ENCODE data around the gene TOX2. TPM values are rescaled to one million over a fixed set of nuclear protein-coding genes. Genes with fewer than 3 reads are reported as not detected.

The TOX2 gene
- 1 to 10 TPM; 1.2 to 2.8 TPM for total RNA-seq
- 10 to 100 TPM; 15.1 to 15.4 TPM for polyA plus RNA-seq (ENCODE audit: insufficient read length in 2 of 2)
- long read RNA-seq, donor 1, partial matches to known transcripts = 0 of 1 reads
- long read RNA-seq, donor 1, other reads (novel, unspliced or antisense) = 0 of 1 reads
- long read RNA-seq, donor 2 = 0 reads
- long read RNA-seq, donor 3 = 0 reads
- long read RNA-seq, donor 4, transcript TOX2-201 (9 exons, 1,880 nt) = major isoform, 5 of 17 reads
- long read RNA-seq, donor 4, partial matches to known transcripts = 12 of 17 reads
- long read RNA-seq, donor 4, other reads (novel, unspliced or antisense) = 0 of 17 reads

- Histone ChIP-seq H3K4me3 (ENCODE audit: low read depth, low read length) (peak within 1 kb of the TSS; percentile 23), H3K4me1 (ENCODE audit: control insufficient read depth, insufficient read depth, low read length) (peaks cover 29% of the 10 kb centered on the region), H3K27me3 (ENCODE audit: control insufficient read depth, insufficient read depth, low read length) (peaks cover 26% of the 10 kb centered on the region), H3K36me3 (ENCODE audit: control insufficient read depth, insufficient read depth, low read length) (no peaks in the 10 kb centered on the region), H3K27ac (ENCODE audit: low read depth, low read length) (no peak within 1 kb of the TSS), H3K9me3 (ENCODE audit: control insufficient read depth, insufficient read depth, low read length) (peaks cover 4% of the 10 kb centered on the region)
- peak in 2 of 6 donors; percentile 74 to 77 for DNase-seq (ENCODE audit: low read depth in 4 of 6, low spot score in 6 of 6)
- 1% methylated on average over 109 of the region's 111 CpGs for WGBS (ENCODE audit: insufficient coverage)
These were observed at the start of gene TOX2 for GRCh38 chr20:43914311-43915210. TSS of gene TOX2 (plus strand) at chr20:43914852. CDS start at chr20:43914892, 40 bp downstream.

DNA sequence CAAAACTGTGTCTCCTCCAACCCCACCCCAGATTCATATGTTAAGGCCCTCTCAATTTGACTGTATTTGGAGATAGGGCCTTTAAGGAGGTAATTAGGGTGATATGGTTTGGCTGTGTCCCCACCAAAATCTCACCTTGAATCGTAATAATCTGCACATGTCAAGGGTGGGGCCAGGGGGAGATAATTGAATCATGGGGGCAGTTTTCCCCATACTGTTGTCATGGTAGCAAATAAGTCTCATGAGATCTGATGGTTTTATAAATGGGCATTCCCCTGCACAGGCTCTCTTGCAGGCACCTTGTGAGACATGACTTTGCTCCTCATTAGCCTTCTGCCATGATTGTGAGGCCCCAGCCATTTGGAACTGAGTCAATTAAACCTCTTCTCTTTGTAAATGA, 46.6 kb upstream of the TOX2 start:
- H3K9me3 ChIP-seq (ENCODE audit: control insufficient read depth, insufficient read depth, low read length) = no peaks in the 10 kb centered on the region
- DNase-seq (ENCODE audit: low read depth in 4 of 6, low spot score in 6 of 6) = no peak
- WGBS (ENCODE audit: insufficient coverage) = no CpG with 5 or more reads among the region's 1 CpG
- H3K36me3 ChIP-seq (ENCODE audit: control insufficient read depth, insufficient read depth, low read length) = no peaks in the 10 kb centered on the region
- no peaks in the 10 kb centered on the region for H3K4me1 ChIP-seq (ENCODE audit: control insufficient read depth, insufficient read depth, low read length)
- no peaks in the 10 kb centered on the region for H3K27me3 ChIP-seq (ENCODE audit: control insufficient read depth, insufficient read depth, low read length)
- H3K27ac ChIP-seq (ENCODE audit: low read depth, low read length) = no peak overlapping the region
- H3K4me3 ChIP-seq (ENCODE audit: low read depth, low read length) = no peak overlapping the region

GRCh38 chr20:43870484-43870883, 44.2 kb upstream of the TOX2 start:
- H3K36me3 ChIP-seq (ENCODE audit: control insufficient read depth, insufficient read depth, low read length) = no peaks in the 10 kb centered on the region
- H3K4me1 ChIP-seq (ENCODE audit: control insufficient read depth, insufficient read depth, low read length) = no peaks in the 10 kb centered on the region
- DNase-seq (ENCODE audit: low read depth in 4 of 6, low spot score in 6 of 6) = no peak
- H3K27me3 ChIP-seq (ENCODE audit: control insufficient read depth, insufficient read depth, low read length) = no peaks in the 10 kb centered on the region
- H3K4me3 ChIP-seq (ENCODE audit: low read depth, low read length) = no peak overlapping the region
- H3K9me3 ChIP-seq (ENCODE audit: control insufficient read depth, insufficient read depth, low read length) = no peaks in the 10 kb centered on the region
- no peak overlapping the region for H3K27ac ChIP-seq (ENCODE audit: low read depth, low read length)

GRCh38 chr20:43878776-43879175, 35.9 kb upstream of the TOX2 start:
- Histone ChIP-seq H3K36me3 (ENCODE audit: control insufficient read depth, insufficient read depth, low read length) (no peaks in the 10 kb centered on the region), H3K27me3 (ENCODE audit: control insufficient read depth, insufficient read depth, low read length) (no peaks in the 10 kb centered on the region), H3K27ac (ENCODE audit: low read depth, low read length) (no peak overlapping the region), H3K9me3 (ENCODE audit: control insufficient read depth, insufficient read depth, low read length) (no peaks in the 10 kb centered on the region), H3K4me3 (ENCODE audit: low read depth, low read length) (no peak overlapping the region), H3K4me1 (ENCODE audit: control insufficient read depth, insufficient read depth, low read length) (no peaks in the 10 kb centered on the region)
- no CpG with 5 or more reads among the region's 1 CpG for WGBS (ENCODE audit: insufficient coverage)
- no peak for DNase-seq (ENCODE audit: low read depth in 4 of 6, low spot score in 6 of 6)

GRCh38 chr20:43893930-43894329, 20.7 kb upstream of the TOX2 start:
- Histone ChIP-seq H3K27me3 (ENCODE audit: control insufficient read depth, insufficient read depth, low read length) (no peaks in the 10 kb centered on the region), H3K4me1 (ENCODE audit: control insufficient read depth, insufficient read depth, low read length) (no peaks in the 10 kb centered on the region), H3K36me3 (ENCODE audit: control insufficient read depth, insufficient read depth, low read length) (no peaks in the 10 kb centered on the region), H3K27ac (ENCODE audit: low read depth, low read length) (no peak overlapping the region), H3K4me3 (ENCODE audit: low read depth, low read length) (no peak overlapping the region), H3K9me3 (ENCODE audit: control insufficient read depth, insufficient read depth, low read length) (peaks cover 6% of the 10 kb centered on the region)
- 20% methylated on average over 1 of the region's 2 CpGs for WGBS (ENCODE audit: insufficient coverage)
- DNase-seq (ENCODE audit: low read depth in 4 of 6, low spot score in 6 of 6) = no peak

DNA sequence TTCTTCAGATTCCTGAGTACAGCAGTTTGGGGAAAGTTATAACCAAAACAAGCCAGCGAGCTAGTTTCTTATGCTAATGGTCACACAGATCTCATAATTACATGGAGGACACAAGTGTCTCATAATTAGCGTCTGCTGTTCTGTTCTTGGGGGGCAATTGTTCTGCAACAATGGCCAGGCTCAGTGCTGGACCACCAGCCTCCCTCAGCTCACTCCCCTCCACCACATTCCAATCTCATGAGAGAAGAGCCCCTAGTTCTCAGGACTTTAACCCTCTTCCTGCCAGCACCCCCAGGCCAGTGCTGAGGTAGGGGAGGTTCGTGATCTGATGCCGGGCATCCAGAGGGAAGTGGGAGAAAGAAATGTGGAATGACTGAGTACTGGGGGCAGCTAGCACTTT, 20.2 kb upstream of the TOX2 start:
- Histone ChIP-seq H3K9me3 (ENCODE audit: control insufficient read depth, insufficient read depth, low read length) (peaks cover 6% of the 10 kb centered on the region), H3K27me3 (ENCODE audit: control insufficient read depth, insufficient read depth, low read length) (no peaks in the 10 kb centered on the region), H3K27ac (ENCODE audit: low read depth, low read length) (no peak overlapping the region), H3K4me3 (ENCODE audit: low read depth, low read length) (no peak overlapping the region), H3K4me1 (ENCODE audit: control insufficient read depth, insufficient read depth, low read length) (peaks cover 4% of the 10 kb centered on the region), H3K36me3 (ENCODE audit: control insufficient read depth, insufficient read depth, low read length) (no peaks in the 10 kb centered on the region)
- 0% methylated on average over 1 of the region's 4 CpGs for WGBS (ENCODE audit: insufficient coverage)
- DNase-seq (ENCODE audit: low read depth in 4 of 6, low spot score in 6 of 6) = no peak

GRCh38 chr20:43895235-43895634, 19.4 kb upstream of the TOX2 start:
- no peak overlapping the region for H3K4me3 ChIP-seq (ENCODE audit: low read depth, low read length)
- WGBS (ENCODE audit: insufficient coverage) = 100% methylated on average over 1 of the region's 4 CpGs
- no peaks in the 10 kb centered on the region for H3K27me3 ChIP-seq (ENCODE audit: control insufficient read depth, insufficient read depth, low read length)
- peaks cover 6% of the 10 kb centered on the region for H3K4me1 ChIP-seq (ENCODE audit: control insufficient read depth, insufficient read depth, low read length)
- no peak for DNase-seq (ENCODE audit: low read depth in 4 of 6, low spot score in 6 of 6)
- no peak overlapping the region for H3K27ac ChIP-seq (ENCODE audit: low read depth, low read length)
- peaks cover 2% of the 10 kb centered on the region for H3K9me3 ChIP-seq (ENCODE audit: control insufficient read depth, insufficient read depth, low read length)
- H3K36me3 ChIP-seq (ENCODE audit: control insufficient read depth, insufficient read depth, low read length) = no peaks in the 10 kb centered on the region

DNA sequence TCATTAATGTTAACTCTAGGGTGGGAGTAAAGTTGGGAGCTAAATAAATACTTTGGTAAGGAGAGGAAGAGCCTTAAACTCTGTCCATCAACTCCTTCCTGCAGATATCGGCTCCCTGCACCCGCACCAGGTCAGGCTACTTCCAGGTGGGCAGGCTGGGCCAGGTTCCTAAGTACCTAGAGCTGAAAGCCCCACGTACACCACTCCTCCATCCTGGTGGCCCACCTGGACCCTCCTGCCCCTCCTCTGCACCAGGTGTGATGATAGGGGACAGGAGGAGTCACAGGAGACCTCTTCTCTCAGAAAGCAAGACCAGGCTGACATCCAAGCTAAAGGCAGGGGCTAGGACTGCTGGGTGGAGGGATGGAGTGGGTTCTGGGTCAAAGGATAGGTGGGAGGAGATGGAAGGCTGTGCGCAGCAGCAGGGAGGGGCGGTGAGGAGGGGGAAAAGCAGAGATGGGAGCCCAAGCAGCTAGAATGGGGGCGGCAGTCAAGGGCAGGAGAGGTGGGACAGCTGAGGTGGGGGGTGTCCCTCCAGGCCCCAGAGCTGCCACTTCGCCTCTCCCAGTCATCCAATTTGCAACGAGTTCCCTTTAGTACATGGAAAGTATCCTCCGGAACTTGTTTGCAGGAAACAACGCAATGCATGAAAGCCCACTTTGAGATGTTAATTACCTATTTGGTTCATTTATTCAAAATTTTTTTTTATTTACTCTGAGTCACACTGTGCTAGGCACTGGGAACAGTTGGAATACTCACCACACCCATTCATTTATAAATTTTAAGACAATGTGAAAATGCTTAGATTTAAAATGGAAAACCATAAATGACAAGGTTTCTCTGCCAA, 15.2 kb upstream of the TOX2 start:
- peaks cover 31% of the 10 kb centered on the region for H3K4me1 ChIP-seq (ENCODE audit: control insufficient read depth, insufficient read depth, low read length)
- WGBS (ENCODE audit: insufficient coverage) = 54% methylated on average over 3 of the region's 10 CpGs
- H3K27ac ChIP-seq (ENCODE audit: low read depth, low read length) = no peak overlapping the region
- H3K9me3 ChIP-seq (ENCODE audit: control insufficient read depth, insufficient read depth, low read length) = no peaks in the 10 kb centered on the region
- no peaks in the 10 kb centered on the region for H3K36me3 ChIP-seq (ENCODE audit: control insufficient read depth, insufficient read depth, low read length)
- no peak for DNase-seq (ENCODE audit: low read depth in 4 of 6, low spot score in 6 of 6)
- H3K27me3 ChIP-seq (ENCODE audit: control insufficient read depth, insufficient read depth, low read length) = no peaks in the 10 kb centered on the region
- H3K4me3 ChIP-seq (ENCODE audit: low read depth, low read length) = no peak overlapping the region

- no peaks in the 10 kb centered on the region for H3K27me3 ChIP-seq (ENCODE audit: control insufficient read depth, insufficient read depth, low read length)
- peaks cover 36% of the 10 kb centered on the region for H3K4me1 ChIP-seq (ENCODE audit: control insufficient read depth, insufficient read depth, low read length)
- WGBS (ENCODE audit: insufficient coverage) = 40% methylated on average over 1 of the region's 5 CpGs
- H3K36me3 ChIP-seq (ENCODE audit: control insufficient read depth, insufficient read depth, low read length) = no peaks in the 10 kb centered on the region
- H3K4me3 ChIP-seq (ENCODE audit: low read depth, low read length) = no peak overlapping the region
- no peaks in the 10 kb centered on the region for H3K9me3 ChIP-seq (ENCODE audit: control insufficient read depth, insufficient read depth, low read length)
- no peak overlapping the region for H3K27ac ChIP-seq (ENCODE audit: low read depth, low read length)
- DNase-seq (ENCODE audit: low read depth in 4 of 6, low spot score in 6 of 6) = no peak
These were observed 14.6 kb upstream of the TOX2 start for GRCh38 chr20:43900121-43900466.
